ENCODE results near the gene TMPRSS11F. TPM values are rescaled to one million over a fixed set of nuclear protein-coding genes. Genes with fewer than 3 reads are reported as not detected.

Gene TMPRSS11F
- total RNA-seq, 1 donor from 2014 or later: 0.31 TPM

GRCh38 chr4:68079928-68080327 lies 49.7 kb downstream of the TMPRSS11F start:
- no peaks in the 10 kb centered on the region for H3K27me3 Mint-ChIP-seq

GRCh38 chr4:68077737-68078136 lies 51.9 kb downstream of the TMPRSS11F start:
- H3K4me3 Mint-ChIP-seq: no peak overlapping the region
- no peaks in the 10 kb centered on the region for H3K9me3 Mint-ChIP-seq
- no peak for TF ChIP-seq CTCF (conservative IDR thresholded peaks at IDR 0.05)
- H3K27ac Mint-ChIP-seq: no peak overlapping the region
- H3K27me3 Mint-ChIP-seq: no peaks in the 10 kb centered on the region
- no peak for DNase-seq (ENCODE audit: extremely low spot score, unreplicated experiment)
- H3K36me3 Mint-ChIP-seq: no peaks in the 10 kb centered on the region
- no peaks in the 10 kb centered on the region for H3K4me1 Mint-ChIP-seq (ENCODE audit: unreplicated experiment)

More at GRCh38 chr4:68079928-68080327, 49.7 kb downstream of the TMPRSS11F start:
- no peaks in the 10 kb centered on the region for H3K9me3 Mint-ChIP-seq
- no peak overlapping the region for H3K27ac Mint-ChIP-seq
- TF ChIP-seq CTCF (conservative IDR thresholded peaks at IDR 0.05): peak; percentile 20
- H3K4me1 Mint-ChIP-seq (ENCODE audit: unreplicated experiment): no peaks in the 10 kb centered on the region
- no peaks in the 10 kb centered on the region for H3K36me3 Mint-ChIP-seq
- DNase-seq (ENCODE audit: extremely low spot score, unreplicated experiment): no peak
- no peak overlapping the region for H3K4me3 Mint-ChIP-seq

- no peaks in the 10 kb centered on the region for H3K4me1 Mint-ChIP-seq (ENCODE audit: unreplicated experiment)
- no peaks in the 10 kb centered on the region for H3K27me3 Mint-ChIP-seq
- no peak overlapping the region for H3K27ac Mint-ChIP-seq
- no peaks in the 10 kb centered on the region for H3K36me3 Mint-ChIP-seq
- TF ChIP-seq CTCF (conservative IDR thresholded peaks at IDR 0.05): no peak
- no peak overlapping the region for H3K4me3 Mint-ChIP-seq
- DNase-seq (ENCODE audit: extremely low spot score, unreplicated experiment): no peak
- no peaks in the 10 kb centered on the region for H3K9me3 Mint-ChIP-seq
These were observed 52.4 kb downstream of the TMPRSS11F start for GRCh38 chr4:68077301-68077700.

GRCh38 chr4:68076194-68076593 lies 53.5 kb downstream of the TMPRSS11F start:
- no peak for DNase-seq (ENCODE audit: extremely low spot score, unreplicated experiment)
- H3K36me3 Mint-ChIP-seq: no peaks in the 10 kb centered on the region
- no peak overlapping the region for H3K27ac Mint-ChIP-seq
- no peaks in the 10 kb centered on the region for H3K4me1 Mint-ChIP-seq (ENCODE audit: unreplicated experiment)
- H3K4me3 Mint-ChIP-seq: no peak overlapping the region
- no peaks in the 10 kb centered on the region for H3K9me3 Mint-ChIP-seq
- H3K27me3 Mint-ChIP-seq: no peaks in the 10 kb centered on the region
- no peak for TF ChIP-seq CTCF (conservative IDR thresholded peaks at IDR 0.05)

GRCh38 chr4:68074397-68074796 lies 55.3 kb downstream of the TMPRSS11F start:
- Mint-ChIP-seq H3K4me3 (no peak overlapping the region), H3K27ac (no peak overlapping the region), H3K4me1 (ENCODE audit: unreplicated experiment) (no peaks in the 10 kb centered on the region), H3K9me3 (no peaks in the 10 kb centered on the region), H3K36me3 (no peaks in the 10 kb centered on the region), H3K27me3 (no peaks in the 10 kb centered on the region)
- TF ChIP-seq CTCF (conservative IDR thresholded peaks at IDR 0.05): no peak
- no peak for DNase-seq (ENCODE audit: extremely low spot score, unreplicated experiment)

- no peaks in the 10 kb centered on the region for H3K4me1 Mint-ChIP-seq (ENCODE audit: unreplicated experiment)
- TF ChIP-seq CTCF (conservative IDR thresholded peaks at IDR 0.05): no peak
- no peaks in the 10 kb centered on the region for H3K36me3 Mint-ChIP-seq
- DNase-seq (ENCODE audit: extremely low spot score, unreplicated experiment): no peak
- no peak overlapping the region for H3K27ac Mint-ChIP-seq
- no peak overlapping the region for H3K4me3 Mint-ChIP-seq
- H3K27me3 Mint-ChIP-seq: no peaks in the 10 kb centered on the region
- no peaks in the 10 kb centered on the region for H3K9me3 Mint-ChIP-seq
These were observed 59.4 kb downstream of the TMPRSS11F start for GRCh38 chr4:68070302-68070701.
